ENCODE measurements around the gene NRG3.

GRCh38 chr10:82256275-82256674 lies 381.3 kb downstream of the NRG3 start:
- TF ChIP-seq CTCF (IDR thresholded peaks at IDR 0.05) (no peak), POLR2A (IDR thresholded peaks at IDR 0.05) (no peak)

Measured in testis (tissue), 2 donors.